Hepatocyte (in vitro differentiated cells): ENCODE data around the gene OR52N1. TPM values are rescaled to one million over a fixed set of nuclear protein-coding genes. Genes with fewer than 3 reads are reported as not detected.

Source experiments
- DNase-seq: peaks from one replicate; pipeline ENCODE4 v3.0.0-alpha.2; 2016; ENCODE audit warnings: low spot score
- H2AFZ ChIP-seq: fragments of 200-600 bp; sonication (generic); 2 replicates; pipeline ENCODE4 v1.6.0; 2016; ENCODE audit warnings: antibody characterized with exemption, mild to moderate bottlenecking
- H3K27ac ChIP-seq: fragments of 200-600 bp; sonication (generic); 2 replicates; pipeline ENCODE4 v1.5.1; 2016; ENCODE audit warnings: mild to moderate bottlenecking
- H3K27me3 ChIP-seq: fragments of 200-600 bp; sonication (generic); 2 replicates; pipeline ENCODE4 v1.6.1; 2016
- H3K36me3 ChIP-seq: fragments of 200-600 bp; sonication (generic); replicated peaks from 2 replicates; pipeline ENCODE4 v1.5.1; 2016; ENCODE audit warnings: low read depth; ENCODE audit not compliant: insufficient read depth
- H3K4me1 ChIP-seq: fragments of 200-600 bp; sonication (generic); 2 replicates; pipeline ENCODE4 v1.5.1; 2016; ENCODE audit warnings: mild to moderate bottlenecking, moderate library complexity; ENCODE audit not compliant: insufficient read depth
- H3K4me2 ChIP-seq: fragments of 200-600 bp; sonication (generic); 2 replicates; pipeline ENCODE4 v1.6.0; 2016
- H3K4me3 ChIP-seq: fragments of 200-600 bp; sonication (generic); 2 replicates; pipeline ENCODE4 v1.5.1; 2016; ENCODE audit warnings: mild to moderate bottlenecking
- H3K79me2 ChIP-seq: fragments of 200-600 bp; sonication (generic); 2 replicates; pipeline ENCODE4 v1.6.0; 2017; ENCODE audit warnings: mild to moderate bottlenecking
- H3K9me2 ChIP-seq: fragments of 200-600 bp; sonication (generic); replicated peaks from 2 replicates; pipeline ENCODE4 v1.6.0; 2017; ENCODE audit warnings: mild to moderate bottlenecking; ENCODE audit not compliant: insufficient read depth
- H3K9me3 ChIP-seq: fragments of 200-600 bp; sonication (generic); 2 replicates; pipeline ENCODE4 v1.5.1; 2016; ENCODE audit warnings: low read depth, mild to moderate bottlenecking
- H4K20me1 ChIP-seq: fragments of 200-600 bp; sonication (generic); 2 replicates; pipeline ENCODE4 v1.6.0; 2016; ENCODE audit warnings: mild to moderate bottlenecking; ENCODE audit not compliant: insufficient read depth, poor library complexity, severe bottlenecking
- EZH2 ChIP-seq: fragments of 200-600 bp; sonication (generic); IDR thresholded peaks from 2 replicates; pipeline ENCODE4 v1.6.1; 2016; ENCODE audit warnings: antibody characterized with exemption, mild to moderate bottlenecking, borderline replicate concordance
- EZH2phosphoT487 ChIP-seq: fragments of 200-600 bp; sonication (generic); IDR thresholded peaks from one replicate; pipeline ENCODE4 v1.6.1; 2018; ENCODE audit warnings: antibody characterized with exemption, mild to moderate bottlenecking, low read depth, moderate library complexity; ENCODE audit not compliant: unreplicated experiment, severe bottlenecking
- WGBS: methylation state at CpG from one replicate; pipeline ENCODE4 v1.1.6; 2016; ENCODE audit warnings: low lambda C conversion rate; ENCODE audit errors: missing lambda C conversion rate; 5-methylcytosine and 5-hydroxymethylcytosine counted together
- polyA plus RNA-seq: library from polyadenylated mRNA; unstranded; fragments of >200 nt; fragmentation: Nextera tagmentation; extraction: Ambion mirVana; gene quantifications from 2 replicates; pipeline ENCODE4 v1.2.1, GENCODE V29; 2016
- total RNA-seq: library from RNA; depleted of rRNA; stranded (reverse); fragments of >200 nt; gene quantifications from 2 replicates; pipeline ENCODE4 v1.2.3, GENCODE V29; 2014
- TF ChIP-seq, protein P1 (sequence below): fragments of 200-600 bp; sonication (generic); IDR thresholded peaks from 2 replicates; pipeline ENCODE4 v1.5.1; 2016; ENCODE audit warnings: antibody characterized with exemption, mild to moderate bottlenecking; ENCODE audit not compliant: poor library complexity

Gene OR52N1
- total RNA-seq, result not detected in 2 replicates
- polyA plus RNA-seq, result not detected in 2 replicates

DNA sequence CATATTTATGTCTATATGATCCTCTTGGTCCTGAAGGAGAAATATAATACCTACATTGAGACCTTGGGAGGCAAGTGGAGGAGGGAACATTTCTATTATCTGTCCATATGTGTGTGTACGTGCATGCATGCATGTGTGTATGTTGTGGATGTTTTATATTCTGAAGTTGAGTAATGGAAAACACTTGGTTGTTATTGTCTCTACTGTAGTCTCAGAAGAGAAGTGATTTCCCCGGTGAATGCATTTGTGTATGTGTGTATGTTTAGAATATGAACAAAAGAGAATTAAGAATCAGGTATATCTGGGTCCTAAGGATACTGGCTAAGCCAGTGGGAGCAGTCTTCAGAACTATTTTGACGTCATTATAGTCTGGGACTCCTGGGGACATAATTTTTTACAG, at the start of gene OR52N1:
Gene OR52N1, minus strand, starts transcription at position 101 of the 400 bp plus-strand sequence. CDS start 2,449 bp downstream, outside the sequence.
- Histone ChIP-seq H3K9me2 (no peaks in the 10 kb centered on the region), H3K36me3 (no peaks in the 10 kb centered on the region), H3K4me3 (no peak within 1 kb of the TSS), H4K20me1 (no peaks in the 10 kb centered on the region), H3K27ac (no peak within 1 kb of the TSS), H3K9me3 (no peaks in the 10 kb centered on the region), H3K79me2 (no peaks in the 10 kb centered on the region), H3K27me3 (no peaks in the 10 kb centered on the region), H2AFZ (no peak within 1 kb of the TSS), H3K4me1 (no peaks in the 10 kb centered on the region), H3K4me2 (no peak within 1 kb of the TSS)
- DNase-seq, result no peak
- TF ChIP-seq EZH2phosphoT487, result no peak
- TF ChIP-seq, protein P1, sequence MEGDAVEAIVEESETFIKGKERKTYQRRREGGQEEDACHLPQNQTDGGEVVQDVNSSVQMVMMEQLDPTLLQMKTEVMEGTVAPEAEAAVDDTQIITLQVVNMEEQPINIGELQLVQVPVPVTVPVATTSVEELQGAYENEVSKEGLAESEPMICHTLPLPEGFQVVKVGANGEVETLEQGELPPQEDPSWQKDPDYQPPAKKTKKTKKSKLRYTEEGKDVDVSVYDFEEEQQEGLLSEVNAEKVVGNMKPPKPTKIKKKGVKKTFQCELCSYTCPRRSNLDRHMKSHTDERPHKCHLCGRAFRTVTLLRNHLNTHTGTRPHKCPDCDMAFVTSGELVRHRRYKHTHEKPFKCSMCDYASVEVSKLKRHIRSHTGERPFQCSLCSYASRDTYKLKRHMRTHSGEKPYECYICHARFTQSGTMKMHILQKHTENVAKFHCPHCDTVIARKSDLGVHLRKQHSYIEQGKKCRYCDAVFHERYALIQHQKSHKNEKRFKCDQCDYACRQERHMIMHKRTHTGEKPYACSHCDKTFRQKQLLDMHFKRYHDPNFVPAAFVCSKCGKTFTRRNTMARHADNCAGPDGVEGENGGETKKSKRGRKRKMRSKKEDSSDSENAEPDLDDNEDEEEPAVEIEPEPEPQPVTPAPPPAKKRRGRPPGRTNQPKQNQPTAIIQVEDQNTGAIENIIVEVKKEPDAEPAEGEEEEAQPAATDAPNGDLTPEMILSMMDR, result no peak
- no peak for TF ChIP-seq EZH2
- WGBS, result 84% methylated on average over 3 of the region's 3 CpGs

GRCh38 chr11:5837695-5838094, 46.6 kb upstream of the OR52N1 start:
- H3K4me3 ChIP-seq, result no peak overlapping the region
- H4K20me1 ChIP-seq, result no peaks in the 10 kb centered on the region
- H3K9me2 ChIP-seq, result no peaks in the 10 kb centered on the region
- no peak for DNase-seq
- WGBS, result 96% methylated on average over 2 of the region's 2 CpGs
- no peaks in the 10 kb centered on the region for H3K4me1 ChIP-seq
- H3K9me3 ChIP-seq, result no peaks in the 10 kb centered on the region
- no peaks in the 10 kb centered on the region for H3K36me3 ChIP-seq
- no peak overlapping the region for H3K27ac ChIP-seq
- H3K79me2 ChIP-seq, result no peaks in the 10 kb centered on the region
- H3K27me3 ChIP-seq, result no peaks in the 10 kb centered on the region
- H3K4me2 ChIP-seq, result no peak overlapping the region
- no peak overlapping the region for H2AFZ ChIP-seq
- TF ChIP-seq EZH2 (no peak), EZH2phosphoT487 (no peak)
- TF ChIP-seq, protein P1, result no peak

DNA sequence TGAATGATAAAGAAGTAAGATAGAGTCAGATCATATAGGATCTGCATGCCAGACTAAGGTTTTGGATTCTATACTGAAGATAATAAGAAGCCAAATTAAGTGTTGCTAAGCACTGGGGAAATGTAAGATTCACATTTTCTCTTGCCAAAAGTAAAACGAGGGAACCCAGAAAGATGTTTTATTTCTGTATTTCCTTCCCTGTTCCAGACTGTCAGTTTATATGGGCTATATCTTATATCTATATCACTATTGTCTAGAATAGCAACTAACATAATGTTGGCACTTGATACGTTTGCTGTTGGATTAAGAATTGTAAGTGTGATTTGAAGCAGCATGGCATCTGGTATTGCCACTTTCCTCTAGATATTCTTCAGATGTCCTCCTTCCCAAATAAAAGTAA, 42.4 kb upstream of the OR52N1 start:
- no peaks in the 10 kb centered on the region for H3K27me3 ChIP-seq
- TF ChIP-seq, protein P1, result no peak
- TF ChIP-seq EZH2, result no peak
- TF ChIP-seq EZH2phosphoT487, result no peak
- no peaks in the 10 kb centered on the region for H3K36me3 ChIP-seq
- H3K27ac ChIP-seq, result no peak overlapping the region
- H3K79me2 ChIP-seq, result no peaks in the 10 kb centered on the region
- H2AFZ ChIP-seq, result no peak overlapping the region
- H3K4me1 ChIP-seq, result no peaks in the 10 kb centered on the region
- H3K9me3 ChIP-seq, result no peaks in the 10 kb centered on the region
- H4K20me1 ChIP-seq, result no peaks in the 10 kb centered on the region
- no peak overlapping the region for H3K4me2 ChIP-seq
- WGBS, result 73% methylated on average over 2 of the region's 2 CpGs
- no peaks in the 10 kb centered on the region for H3K9me2 ChIP-seq
- no peak overlapping the region for H3K4me3 ChIP-seq
- DNase-seq, result no peak
